ENCODE data around the gene POLR3E.

DNA sequence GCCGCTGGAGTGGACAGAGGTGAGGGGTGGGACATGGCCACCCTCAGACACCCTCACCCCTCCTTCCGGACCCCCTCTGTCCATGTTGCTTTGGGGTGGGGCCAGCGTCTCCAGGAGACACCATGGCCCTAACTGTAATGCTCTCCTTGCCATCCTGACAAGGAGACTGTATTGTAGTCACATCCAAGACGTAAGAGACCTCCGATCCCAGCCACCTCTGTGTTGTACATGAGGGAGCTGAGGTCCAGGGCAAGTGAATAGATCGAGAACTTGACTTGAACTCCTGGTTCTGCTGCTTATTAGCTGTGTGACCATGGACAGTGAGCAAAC is 30.2 kb downstream of the POLR3E start:
- TF ChIP-seq, protein P1, sequence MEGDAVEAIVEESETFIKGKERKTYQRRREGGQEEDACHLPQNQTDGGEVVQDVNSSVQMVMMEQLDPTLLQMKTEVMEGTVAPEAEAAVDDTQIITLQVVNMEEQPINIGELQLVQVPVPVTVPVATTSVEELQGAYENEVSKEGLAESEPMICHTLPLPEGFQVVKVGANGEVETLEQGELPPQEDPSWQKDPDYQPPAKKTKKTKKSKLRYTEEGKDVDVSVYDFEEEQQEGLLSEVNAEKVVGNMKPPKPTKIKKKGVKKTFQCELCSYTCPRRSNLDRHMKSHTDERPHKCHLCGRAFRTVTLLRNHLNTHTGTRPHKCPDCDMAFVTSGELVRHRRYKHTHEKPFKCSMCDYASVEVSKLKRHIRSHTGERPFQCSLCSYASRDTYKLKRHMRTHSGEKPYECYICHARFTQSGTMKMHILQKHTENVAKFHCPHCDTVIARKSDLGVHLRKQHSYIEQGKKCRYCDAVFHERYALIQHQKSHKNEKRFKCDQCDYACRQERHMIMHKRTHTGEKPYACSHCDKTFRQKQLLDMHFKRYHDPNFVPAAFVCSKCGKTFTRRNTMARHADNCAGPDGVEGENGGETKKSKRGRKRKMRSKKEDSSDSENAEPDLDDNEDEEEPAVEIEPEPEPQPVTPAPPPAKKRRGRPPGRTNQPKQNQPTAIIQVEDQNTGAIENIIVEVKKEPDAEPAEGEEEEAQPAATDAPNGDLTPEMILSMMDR (IDR thresholded peaks at IDR 0.05; ENCODE audit: borderline replicate concordance, extremely low read depth, low read length, poor library complexity, severe bottlenecking), result no peak
- TF ChIP-seq EZH2 (IDR thresholded peaks at IDR 0.05; ENCODE audit: borderline replicate concordance, low read depth, low read length, severe bottlenecking), result no peak

All from DND-41 (cell line).